HG03139 (cell line): ENCODE measurements around the gene NCS1.

Source experiments
- ATAC-seq: cut with Tn5 transposase; IDR thresholded peaks from one replicate; pipeline ENCODE4 v1.9.1; 2021; ENCODE audit not compliant: unreplicated experiment

Gene NCS1

GRCh38 chr9:130174920-130175321 lies 2.7 kb downstream of the NCS1 start:
- ATAC-seq, result no peak

- no peak for ATAC-seq
These were observed 3.2 kb downstream of the NCS1 start for GRCh38 chr9:130175355-130175754.

- no peak for ATAC-seq
These were observed 4.6 kb downstream of the NCS1 start for GRCh38 chr9:130176760-130177159.

- ATAC-seq, result no peak
These were observed 5.9 kb downstream of the NCS1 start for GRCh38 chr9:130177898-130178805.

DNA sequence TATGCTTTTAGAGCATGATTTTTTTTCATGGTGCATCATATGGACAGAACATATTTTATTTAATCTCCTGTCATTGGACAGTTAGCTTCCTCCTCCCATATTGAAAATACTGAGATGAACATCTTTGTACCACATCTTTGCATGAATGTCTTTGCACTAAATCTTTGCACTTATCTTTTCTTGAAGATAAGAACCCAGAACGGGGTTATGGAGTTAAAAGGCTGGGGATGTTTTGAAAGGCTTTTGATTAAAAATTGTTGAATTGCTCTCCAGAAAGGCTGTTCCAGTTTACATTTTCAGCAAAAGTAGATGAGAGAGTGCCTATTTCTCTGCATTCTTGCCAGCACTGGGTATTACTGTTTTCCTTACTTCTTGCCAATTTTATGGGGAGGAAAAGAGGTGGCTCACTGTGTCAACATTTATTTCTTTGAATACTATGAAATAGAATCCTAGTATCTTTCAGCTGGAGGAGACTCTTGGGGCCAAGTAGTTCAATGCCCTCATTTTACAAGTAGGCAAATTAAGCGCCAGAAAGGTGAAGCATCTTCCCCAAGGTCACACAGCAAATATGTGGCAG lies 7.2 kb downstream of the NCS1 start:
- no peak for ATAC-seq

DNA sequence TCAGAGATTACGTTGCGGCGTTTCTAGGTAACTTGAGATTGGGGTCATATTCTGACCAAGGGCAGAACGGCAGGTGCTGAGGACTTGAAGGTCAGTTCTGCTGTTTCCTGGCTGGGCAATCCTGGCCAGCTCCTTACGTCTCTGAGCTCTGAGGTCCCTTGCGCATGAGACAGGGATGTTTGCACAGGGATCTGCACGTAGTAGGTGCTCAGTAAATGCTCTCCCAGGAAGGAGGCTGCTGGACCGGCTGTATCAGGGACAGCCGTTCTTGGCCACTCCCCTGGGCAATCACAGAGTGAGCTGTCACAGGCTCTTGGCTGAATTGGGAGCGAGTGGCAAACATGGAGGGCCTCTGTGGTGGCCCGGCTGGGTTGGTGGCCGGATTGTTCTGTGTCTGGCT lies 8.3 kb downstream of the NCS1 start:
- no peak for ATAC-seq

DNA sequence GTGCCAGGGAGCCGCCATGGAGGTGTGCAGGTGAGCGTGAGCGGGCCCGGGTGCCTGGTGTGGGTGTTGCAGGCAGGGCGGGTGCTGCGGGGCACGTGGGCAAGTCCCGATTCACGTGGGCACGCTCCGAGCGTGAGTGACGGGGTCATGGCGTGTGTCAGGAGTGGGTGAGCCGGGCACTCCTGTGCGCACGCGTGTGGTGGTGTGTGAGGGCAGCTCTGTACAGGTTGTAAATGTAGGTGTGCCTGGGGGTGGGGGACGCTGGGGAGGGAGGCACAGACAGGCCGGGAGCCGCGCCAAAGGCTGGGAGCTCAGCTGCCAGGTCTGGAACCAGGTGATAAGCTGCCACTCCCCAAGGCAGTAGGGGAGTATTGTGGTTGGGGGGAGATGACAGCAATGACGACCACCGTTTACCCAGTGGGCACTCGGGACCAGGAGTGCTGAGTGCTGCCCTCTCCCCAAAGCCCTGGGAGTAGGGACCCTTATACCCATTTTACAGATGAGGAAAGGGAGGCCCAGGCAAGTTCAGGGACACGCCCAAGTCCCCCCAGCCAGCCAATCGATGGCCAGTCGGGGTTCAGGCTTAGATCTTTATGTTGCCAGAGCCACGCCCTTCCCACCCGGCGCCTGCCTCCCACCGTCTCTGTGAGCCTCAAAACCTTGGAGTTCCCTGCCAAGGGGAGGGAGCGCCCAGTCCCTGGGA lies 9.6 kb downstream of the NCS1 start:
- ATAC-seq, result no peak

DNA sequence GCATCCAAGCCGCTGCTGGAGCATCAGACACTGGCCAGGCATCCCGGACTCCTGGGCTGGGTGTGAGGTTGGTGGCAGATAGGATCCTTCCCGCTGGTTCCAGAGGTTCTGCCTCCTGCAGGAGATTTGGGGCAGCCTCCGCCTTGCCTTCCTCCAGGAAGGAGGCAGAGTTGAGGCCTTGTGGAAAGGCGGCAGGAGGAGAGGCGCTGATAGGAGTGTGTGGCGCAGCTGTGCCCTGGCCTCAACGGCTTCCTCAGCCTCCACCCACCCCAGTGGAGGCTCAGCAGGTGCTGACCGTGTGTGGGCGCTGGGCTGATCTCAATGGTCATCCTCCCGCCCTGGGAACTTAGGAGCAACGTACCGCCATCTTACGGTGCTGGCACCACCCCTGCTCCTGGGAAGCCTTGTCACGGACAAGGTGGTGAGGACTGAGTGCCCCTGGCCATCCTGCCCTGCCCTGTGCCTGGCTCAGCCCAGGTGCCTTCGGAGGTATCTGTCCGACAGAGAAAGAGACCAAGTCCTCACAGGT lies 10.2 kb downstream of the NCS1 start:
- no peak for ATAC-seq

DNA sequence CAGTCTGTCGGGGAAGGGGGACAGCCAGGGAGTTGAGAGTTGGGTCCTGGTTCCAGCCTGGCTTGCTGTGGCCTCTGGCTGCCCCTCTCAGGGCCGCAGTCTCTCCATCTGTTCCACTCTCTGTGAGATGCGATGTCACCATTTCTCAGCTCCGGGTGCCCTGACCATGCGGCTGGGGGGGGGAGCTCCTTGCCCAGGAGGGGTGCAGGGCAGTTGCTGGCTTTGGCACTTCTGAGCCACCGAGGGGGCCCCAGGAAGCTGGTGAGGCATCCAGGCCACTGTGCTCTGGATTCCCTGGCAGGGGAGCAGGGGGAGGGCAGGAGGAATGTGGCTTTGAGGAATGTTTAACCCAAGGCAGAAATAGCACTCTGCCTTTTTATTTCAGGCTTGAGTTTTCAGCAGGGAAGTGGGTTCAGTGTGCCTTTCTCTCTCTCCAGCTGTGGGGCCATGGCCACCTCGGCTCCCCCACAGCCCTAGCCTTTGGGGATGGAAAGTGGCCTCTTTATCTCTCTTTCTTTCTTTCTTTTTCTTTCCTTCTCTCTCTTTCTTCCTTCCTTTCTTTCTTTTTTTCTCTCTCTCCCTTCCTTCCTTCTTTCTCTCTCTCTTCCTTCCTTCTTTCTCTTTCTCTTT lies 11.0 kb downstream of the NCS1 start:
- ATAC-seq, result no peak

GRCh38 chr9:130185017-130185416 lies 12.8 kb downstream of the NCS1 start:
- ATAC-seq, result no peak

DNA sequence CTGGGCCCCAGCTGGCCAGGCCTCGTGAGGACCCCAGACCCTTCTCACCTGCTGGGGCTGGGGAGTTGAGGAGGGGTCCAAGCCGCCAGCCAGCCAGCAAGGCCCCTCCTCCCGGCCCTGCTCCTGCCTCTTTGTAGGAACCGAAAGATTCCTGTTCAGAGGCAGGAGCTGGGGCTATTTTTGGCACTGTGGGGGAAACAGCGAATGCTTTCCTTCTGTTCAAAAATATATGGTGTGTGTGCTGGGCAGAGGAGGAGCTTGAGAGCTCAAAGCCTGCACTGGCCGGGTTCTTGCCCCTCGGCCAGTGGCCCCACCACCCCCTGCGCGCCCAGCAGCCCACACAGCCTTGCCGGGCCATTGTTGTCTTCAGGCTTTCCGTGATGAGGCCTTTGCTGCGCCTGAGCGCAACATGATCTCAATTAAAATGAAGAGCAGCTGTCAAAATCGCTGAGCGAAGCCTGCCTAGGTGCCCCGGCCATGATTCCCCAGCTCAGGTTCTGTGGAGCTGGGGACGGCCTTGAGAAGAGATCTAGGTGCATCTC lies 13.4 kb downstream of the NCS1 start:
- ATAC-seq, result no peak

GRCh38 chr9:130186051-130186450 lies 13.8 kb downstream of the NCS1 start:
- ATAC-seq, result no peak

- ATAC-seq, result no peak
These were observed 14.8 kb downstream of the NCS1 start for GRCh38 chr9:130186839-130187522.

- no peak for ATAC-seq
These were observed 15.3 kb downstream of the NCS1 start for GRCh38 chr9:130187523-130187846.

GRCh38 chr9:130188860-130189481 lies 16.8 kb downstream of the NCS1 start:
- no peak for ATAC-seq

DNA sequence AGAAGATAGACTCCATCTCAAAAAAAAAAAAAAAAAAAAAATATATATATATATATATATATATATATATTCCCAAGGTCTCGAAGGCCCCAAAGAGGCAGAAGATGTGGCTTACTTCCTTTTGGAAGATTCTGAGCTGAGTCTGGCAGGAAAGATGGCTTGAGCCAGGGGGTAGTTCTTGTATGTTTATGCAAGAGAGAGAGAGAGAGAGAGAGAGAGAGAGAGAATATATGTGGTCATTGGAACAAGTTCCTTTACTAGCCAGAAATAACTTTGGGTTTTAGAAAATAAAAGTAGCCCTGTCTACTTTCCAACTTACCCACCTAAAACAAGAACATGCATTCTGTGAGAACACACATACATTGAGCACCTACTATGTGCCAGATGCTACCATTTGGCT lies 17.6 kb downstream of the NCS1 start:
- no peak for ATAC-seq

GRCh38 chr9:130191068-130191748 lies 19.0 kb downstream of the NCS1 start:
- no peak for ATAC-seq

DNA sequence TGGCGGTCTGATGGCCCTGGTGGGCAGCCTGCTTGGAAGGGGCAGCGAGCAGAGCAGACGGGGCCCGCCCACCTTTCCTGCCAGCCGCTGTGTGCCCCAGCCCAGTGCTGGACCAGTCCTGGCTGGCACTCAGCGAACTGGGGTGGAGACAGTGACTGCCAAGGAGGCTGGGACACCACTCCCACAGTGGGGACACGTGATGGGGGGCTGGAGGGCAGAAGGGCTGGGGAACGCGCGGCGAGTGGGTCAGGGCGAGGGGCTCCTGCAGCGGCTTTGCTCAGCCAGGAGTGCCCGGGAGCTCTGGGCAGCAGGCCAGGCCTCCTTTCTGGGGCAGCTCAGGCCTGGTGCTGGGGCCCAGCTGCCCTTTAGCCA lies 19.5 kb downstream of the NCS1 start:
- ATAC-seq, result no peak

GRCh38 chr9:130192382-130192999 lies 20.3 kb downstream of the NCS1 start:
- no peak for ATAC-seq
